ENCODE measurements around the gene SCAMP1.

DNA sequence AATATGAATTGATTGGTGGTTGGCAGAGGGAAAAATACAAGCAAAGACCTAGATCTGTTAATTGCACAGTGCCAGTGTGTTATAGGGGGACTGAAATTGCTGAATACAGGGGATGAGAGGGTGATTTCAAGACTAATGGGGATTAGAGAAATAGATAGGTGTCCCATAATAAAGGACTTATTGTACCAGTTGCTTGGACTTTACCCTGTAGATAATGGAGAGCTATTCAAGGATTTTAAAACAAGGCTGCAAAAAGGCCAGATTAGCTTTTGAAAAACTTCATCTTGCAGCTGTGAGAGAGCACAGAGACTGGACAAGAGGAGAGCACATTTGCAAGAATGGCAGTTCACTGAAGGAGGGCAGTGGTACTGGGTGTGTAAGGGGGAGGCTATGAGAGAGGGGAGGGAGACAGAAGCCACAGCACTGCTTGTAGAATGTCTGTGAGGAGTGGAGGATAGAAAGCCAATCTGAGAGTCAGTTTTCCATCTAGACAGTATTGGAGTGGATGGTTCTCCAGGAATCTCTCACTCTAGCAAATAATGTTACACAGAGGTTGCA is 28.8 kb upstream of the SCAMP1 start:
- no peak for TF ChIP-seq ZNF557 (CRISPR knock-in tag; IDR thresholded peaks at IDR 0.05)
- TF ChIP-seq HNRNPUL1 (IDR thresholded peaks at IDR 0.05; ENCODE audit: low read depth, low read length) = no peak
- no peak for TF ChIP-seq JUND (CRISPR knock-in tag; IDR thresholded peaks at IDR 0.05)
- TF ChIP-seq POLR2AphosphoS5 (IDR thresholded peaks at IDR 0.05; ENCODE audit: low read depth, low read length) = no peak
- no peak for TF ChIP-seq POLR2AphosphoS2 (IDR thresholded peaks at IDR 0.05; ENCODE audit: low read depth, low read length)

Data from HepG2 (cell line).